HL-60 (cell line): ENCODE results near the gene COBL.

Experiments
- CTCF ChIP-seq: IDR thresholded peaks from one replicate; pipeline ENCODE4 v1.5.1; 2011; ENCODE audit warnings: low read length, control low read depth, inconsistent platforms; ENCODE audit not compliant: insufficient read depth
- REST ChIP-seq: IDR thresholded peaks from 2 replicates; pipeline ENCODE4 v1.6.1; 2012; ENCODE audit warnings: low read depth; ENCODE audit not compliant: insufficient replicate concordance

- TF ChIP-seq CTCF: no peak
- no peak for TF ChIP-seq REST
These were observed 10.7 kb upstream of the COBL start for GRCh38 chr7:51327287-51327717.
